Measurements from ENCODE around the gene XRCC4. TPM values are rescaled to one million over a fixed set of nuclear protein-coding genes. Genes with fewer than 3 reads are reported as not detected.

The XRCC4 gene
- total RNA-seq, 1 donor from 2014 or later = 45.6 TPM

DNA sequence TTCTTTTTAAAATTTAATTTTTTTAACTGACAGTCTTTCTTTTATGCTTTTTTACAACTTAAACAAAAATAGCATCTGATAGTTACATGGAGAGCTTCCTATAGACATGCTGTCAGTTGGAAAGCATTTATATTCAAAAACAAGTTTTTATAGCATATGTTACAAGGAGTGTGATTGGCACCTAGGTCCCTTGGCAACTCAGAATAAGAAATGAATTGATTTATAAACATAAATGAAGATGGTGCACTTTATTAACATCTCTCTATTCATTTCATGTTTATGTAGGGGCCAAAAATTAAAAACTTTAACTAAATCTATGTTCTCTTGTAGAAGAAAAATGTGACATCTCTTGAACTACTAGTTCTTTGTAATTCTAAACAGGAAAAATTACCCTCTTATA lies 153.2 kb downstream of the XRCC4 start:
- Histone ChIP-seq H3K9me3 (ENCODE audit: low read depth) (no peaks in the 10 kb centered on the region), H3K27ac (no peak overlapping the region), H3K4me1 (peaks cover 6% of the 10 kb centered on the region), H3K4me3 (no peak overlapping the region), H4K20me1 (ENCODE audit: low read depth) (no peaks in the 10 kb centered on the region), H3K27me3 (no peaks in the 10 kb centered on the region), H3K9ac (no peak overlapping the region), H3F3A (ENCODE audit: low read depth) (no peaks in the 10 kb centered on the region), H3K4me2 (no peak overlapping the region), H3K79me2 (ENCODE audit: low read depth) (no peaks in the 10 kb centered on the region), H2AFZ (replicated peaks) (no peak overlapping the region), H3K36me3 (no peaks in the 10 kb centered on the region)
- no peak for DNase-seq (ENCODE audit: low spot score)
- peaks cover 4% of the 10 kb centered on the region for H3K27me3 Mint-ChIP-seq (ENCODE audit: insufficient read depth, low read depth)
- H3K9me3 Mint-ChIP-seq = no peaks in the 10 kb centered on the region
- TF ChIP-seq, protein P1, sequence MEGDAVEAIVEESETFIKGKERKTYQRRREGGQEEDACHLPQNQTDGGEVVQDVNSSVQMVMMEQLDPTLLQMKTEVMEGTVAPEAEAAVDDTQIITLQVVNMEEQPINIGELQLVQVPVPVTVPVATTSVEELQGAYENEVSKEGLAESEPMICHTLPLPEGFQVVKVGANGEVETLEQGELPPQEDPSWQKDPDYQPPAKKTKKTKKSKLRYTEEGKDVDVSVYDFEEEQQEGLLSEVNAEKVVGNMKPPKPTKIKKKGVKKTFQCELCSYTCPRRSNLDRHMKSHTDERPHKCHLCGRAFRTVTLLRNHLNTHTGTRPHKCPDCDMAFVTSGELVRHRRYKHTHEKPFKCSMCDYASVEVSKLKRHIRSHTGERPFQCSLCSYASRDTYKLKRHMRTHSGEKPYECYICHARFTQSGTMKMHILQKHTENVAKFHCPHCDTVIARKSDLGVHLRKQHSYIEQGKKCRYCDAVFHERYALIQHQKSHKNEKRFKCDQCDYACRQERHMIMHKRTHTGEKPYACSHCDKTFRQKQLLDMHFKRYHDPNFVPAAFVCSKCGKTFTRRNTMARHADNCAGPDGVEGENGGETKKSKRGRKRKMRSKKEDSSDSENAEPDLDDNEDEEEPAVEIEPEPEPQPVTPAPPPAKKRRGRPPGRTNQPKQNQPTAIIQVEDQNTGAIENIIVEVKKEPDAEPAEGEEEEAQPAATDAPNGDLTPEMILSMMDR (IDR thresholded peaks at IDR 0.05) = no peak
- TF ChIP-seq EZH2 (IDR thresholded peaks at IDR 0.05) (no peak), EZH2phosphoT487 (IDR thresholded peaks at IDR 0.05) (no peak)
- H3K27ac Mint-ChIP-seq = no peak overlapping the region
- no peak overlapping the region for H3K4me3 Mint-ChIP-seq
- H3K36me3 Mint-ChIP-seq = no peaks in the 10 kb centered on the region
- H3K4me1 Mint-ChIP-seq = peaks cover 8% of the 10 kb centered on the region

DNA sequence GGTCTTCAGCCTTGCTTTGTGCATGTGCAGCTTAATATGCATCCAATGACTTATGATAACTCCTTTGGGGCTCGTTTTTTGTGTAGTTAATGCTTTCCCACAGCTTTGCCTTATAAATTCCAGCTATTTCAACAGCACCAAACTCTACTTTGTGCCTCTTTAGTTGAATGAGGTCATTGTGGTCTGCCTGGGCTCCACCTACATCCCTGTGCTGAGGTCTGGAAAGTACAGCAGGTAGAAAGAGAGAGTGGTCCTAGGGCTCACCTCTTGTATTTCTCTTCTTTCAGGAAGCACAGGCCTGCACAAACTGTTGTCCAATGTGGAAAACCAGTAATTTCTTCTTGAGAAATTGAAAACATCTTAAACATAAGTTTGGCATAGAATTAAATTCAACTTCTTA lies 167.2 kb downstream of the XRCC4 start:
- Mint-ChIP-seq H3K27ac (no peak overlapping the region), H3K27me3 (ENCODE audit: insufficient read depth, low read depth) (peaks cover 2% of the 10 kb centered on the region), H3K9me3 (no peaks in the 10 kb centered on the region), H3K4me1 (no peaks in the 10 kb centered on the region), H3K4me3 (no peak overlapping the region), H3K36me3 (no peaks in the 10 kb centered on the region)
- H3K9me3 ChIP-seq (ENCODE audit: low read depth) = no peaks in the 10 kb centered on the region
- no peak overlapping the region for H2AFZ ChIP-seq (replicated peaks)
- H3K4me1 ChIP-seq = peaks cover 4% of the 10 kb centered on the region
- no peak overlapping the region for H3K9ac ChIP-seq
- H3K36me3 ChIP-seq = no peaks in the 10 kb centered on the region
- no peaks in the 10 kb centered on the region for H3K27me3 ChIP-seq
- DNase-seq (ENCODE audit: low spot score) = no peak
- no peak overlapping the region for H3K27ac ChIP-seq
- H4K20me1 ChIP-seq (ENCODE audit: low read depth) = no peaks in the 10 kb centered on the region
- H3K79me2 ChIP-seq (ENCODE audit: low read depth) = no peaks in the 10 kb centered on the region
- H3K4me3 ChIP-seq = no peak overlapping the region
- TF ChIP-seq EZH2 (IDR thresholded peaks at IDR 0.05) (no peak), EZH2phosphoT487 (IDR thresholded peaks at IDR 0.05) (no peak)
- TF ChIP-seq, protein P1 (IDR thresholded peaks at IDR 0.05) = no peak
- H3K4me2 ChIP-seq = no peak overlapping the region
- no peaks in the 10 kb centered on the region for H3F3A ChIP-seq (ENCODE audit: low read depth)

DNA sequence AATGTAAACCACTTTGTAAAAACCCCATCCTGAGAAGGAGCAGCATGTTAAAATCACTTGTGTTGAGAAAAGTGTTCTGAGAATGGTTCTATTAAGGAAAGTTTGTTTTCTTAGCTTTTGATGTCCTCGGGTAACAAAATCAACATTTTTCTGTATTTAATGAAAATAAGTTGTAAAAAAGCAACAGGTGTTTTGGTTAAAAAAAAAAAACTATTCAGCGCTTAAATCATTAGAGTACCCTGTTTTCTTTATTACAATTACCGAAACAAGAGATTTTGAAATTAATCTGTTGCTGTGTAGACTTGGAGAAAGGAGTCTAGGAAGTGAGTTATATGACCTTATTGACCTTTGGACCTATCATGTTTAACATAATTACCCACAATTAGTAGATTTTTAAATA lies 167.7 kb downstream of the XRCC4 start:
- H3K36me3 Mint-ChIP-seq = no peaks in the 10 kb centered on the region
- no peak overlapping the region for H3K27ac ChIP-seq
- no peak overlapping the region for H3K9ac ChIP-seq
- H3K9me3 ChIP-seq (ENCODE audit: low read depth) = no peaks in the 10 kb centered on the region
- TF ChIP-seq, protein P1 (IDR thresholded peaks at IDR 0.05) = no peak
- TF ChIP-seq EZH2 (IDR thresholded peaks at IDR 0.05) (no peak), EZH2phosphoT487 (IDR thresholded peaks at IDR 0.05) (no peak)
- H3K4me1 ChIP-seq = peaks cover 4% of the 10 kb centered on the region
- no peaks in the 10 kb centered on the region for H3K9me3 Mint-ChIP-seq
- no peak overlapping the region for H3K27ac Mint-ChIP-seq
- H3K36me3 ChIP-seq = no peaks in the 10 kb centered on the region
- no peaks in the 10 kb centered on the region for H3K27me3 ChIP-seq
- H3K79me2 ChIP-seq (ENCODE audit: low read depth) = no peaks in the 10 kb centered on the region
- no peak overlapping the region for H3K4me3 Mint-ChIP-seq
- no peak overlapping the region for H2AFZ ChIP-seq (replicated peaks)
- peaks cover 2% of the 10 kb centered on the region for H3K27me3 Mint-ChIP-seq (ENCODE audit: insufficient read depth, low read depth)
- H3K4me2 ChIP-seq = no peak overlapping the region
- H3K4me1 Mint-ChIP-seq = no peaks in the 10 kb centered on the region
- H3F3A ChIP-seq (ENCODE audit: low read depth) = no peaks in the 10 kb centered on the region
- H4K20me1 ChIP-seq (ENCODE audit: low read depth) = no peaks in the 10 kb centered on the region
- H3K4me3 ChIP-seq = no peak overlapping the region
- no peak for DNase-seq (ENCODE audit: low spot score)

All from neural progenitor cell (in vitro differentiated cells).